MM.1S (cell line): Measurements from ENCODE around the gene SRF.

Source experiments
- CTCF ChIP-seq: fragments of 300-600 bp; sonication (generic); IDR thresholded peaks from 2 replicates; pipeline ENCODE4 v1.5.1; 2016; ENCODE audit warnings: antibody characterized with exemption, low read length, mixed read lengths
- EZH2 ChIP-seq: fragments of 300-600 bp; sonication (generic); optimal IDR thresholded peaks from 2 replicates; pipeline ENCODE3; 2017; ENCODE audit warnings: low read depth, mild to moderate bottlenecking, antibody characterized with exemption, low read length, mixed read lengths

GRCh38 chr6:43202451-43202850 lies 31.4 kb downstream of the SRF start:
- TF ChIP-seq CTCF, result no peak
- TF ChIP-seq EZH2, result no peak
